IMR-90 (cell line): ENCODE measurements around the gene CMTM7. TPM values are rescaled to one million over a fixed set of nuclear protein-coding genes. Genes with fewer than 3 reads are reported as not detected.
A peak's percentile ranks its signal among the peaks of the same experiment; 100 is the strongest.

Experiments
- ATAC-seq: fragments of 200-7000 bp; cut with Tn5 transposase; 2 replicates; pipeline ENCODE4 v1.9.1; 2020; ENCODE audit warnings: low read depth, mild to moderate bottlenecking, moderate library complexity
- BruUV-seq: library from RNA; stranded (reverse); fragments of 400-500 nt; replicated peaks from 2 replicates; lab custom pipeline; 2021; lab: Mats Ljungman, UMichigan
- CTCF ChIA-PET: fragments of 300-600 bp; formaldehyde crosslinking; extraction: SDS; loops from one replicate; lab custom pipeline; 2021; ENCODE audit warnings: antibody characterized with exemption; lab: Yijun Ruan, JAX
- POLR2A ChIA-PET: fragments of 300-600 bp; sonication (Branson Sonifier 250); formaldehyde crosslinking; loops from one replicate; lab custom pipeline; 2022; ENCODE audit warnings: antibody characterized with exemption; ENCODE audit not compliant: unreplicated experiment; lab: Charles Lee
- DNase-seq: peaks from one replicate; pipeline ENCODE4 v3.0.0; 2013
- H2AFZ ChIP-seq: replicated peaks from 2 replicates; pipeline ENCODE3; 2013; ENCODE audit warnings: low read length, mild to moderate bottlenecking; ENCODE audit not compliant: poor library complexity
- H2AK5ac ChIP-seq: 2 replicates; pipeline ENCODE4 v1.6.1; 2013; ENCODE audit warnings: low read depth, low read length, inconsistent platforms
- H2AK9ac ChIP-seq: replicated peaks from 2 replicates; pipeline ENCODE3; 2013; ENCODE audit warnings: mild to moderate bottlenecking, low read depth, low read length, moderate library complexity; ENCODE audit not compliant: poor library complexity
- H2BK120ac ChIP-seq: 2 replicates; pipeline ENCODE4 v1.6.1; 2013; ENCODE audit warnings: low read depth, low read length, inconsistent platforms
- H2BK15ac ChIP-seq: 3 replicates; pipeline ENCODE4 v1.6.1; 2013; ENCODE audit warnings: low read depth, low read length, inconsistent platforms
- H2BK20ac ChIP-seq: 2 replicates; pipeline ENCODE4 v1.6.1; 2013; ENCODE audit warnings: low read depth, mild to moderate bottlenecking, inconsistent platforms, low read length, moderate library complexity
- H2BK5ac ChIP-seq: 2 replicates; pipeline ENCODE4 v1.6.1; 2013; ENCODE audit warnings: mild to moderate bottlenecking, low read depth, low read length, inconsistent platforms; ENCODE audit not compliant: poor library complexity, severe bottlenecking
- H3K14ac ChIP-seq: replicated peaks from 2 replicates; pipeline ENCODE4 v1.6.1; 2013; ENCODE audit warnings: low read depth, low read length, inconsistent platforms
- H3K18ac ChIP-seq: 2 replicates; pipeline ENCODE4 v1.6.1; 2013; ENCODE audit warnings: low read depth, low read length, control low read depth
- H3K23ac ChIP-seq: 2 replicates; pipeline ENCODE4 v1.6.1; 2013; ENCODE audit warnings: low read depth, low read length, inconsistent platforms
- H3K27ac ChIP-seq: 2 replicates; pipeline ENCODE4 v1.5.1; 2013; ENCODE audit warnings: mild to moderate bottlenecking, control low read depth, low read length; ENCODE audit not compliant: insufficient read depth
- H3K27me3 ChIP-seq: 2 replicates; pipeline ENCODE4 v1.6.1; 2013; ENCODE audit warnings: low read length; ENCODE audit not compliant: control insufficient read depth, insufficient read depth
- H3K36me3 ChIP-seq: 2 replicates; pipeline ENCODE4 v1.6.1; 2013; ENCODE audit warnings: low read length, mixed read lengths; ENCODE audit not compliant: control insufficient read depth, insufficient read depth
- H3K4ac ChIP-seq: 2 replicates; pipeline ENCODE4 v1.6.1; 2013; ENCODE audit warnings: low read depth, low read length, inconsistent platforms
- H3K4me1 ChIP-seq: 2 replicates; pipeline ENCODE4 v1.6.1; 2013; ENCODE audit warnings: low read length, mixed read lengths; ENCODE audit not compliant: control insufficient read depth, insufficient read depth
- H3K4me2 ChIP-seq: 2 replicates; pipeline ENCODE4 v1.6.1; 2013; ENCODE audit warnings: low read depth, mild to moderate bottlenecking, control low read depth, low read length, moderate library complexity
- H3K4me3 ChIP-seq: 2 replicates; pipeline ENCODE4 v1.5.1; 2013; ENCODE audit warnings: low read depth, mild to moderate bottlenecking, control low read depth, low read length, moderate library complexity; ENCODE audit not compliant: insufficient read depth
- H3K56ac ChIP-seq: 2 replicates; pipeline ENCODE4 v1.6.1; 2013; ENCODE audit warnings: low read length, inconsistent platforms; ENCODE audit not compliant: insufficient read depth; ENCODE audit errors: extremely low read depth
- H3K79me1 ChIP-seq, 2 experiments: 2 replicates each; pipeline ENCODE4 v1.6.1; 2013; ENCODE audit warnings: low read length in 2 of 2, inconsistent platforms in 1 of 2, low read depth in 1 of 2
- H3K9ac ChIP-seq: 2 replicates; pipeline ENCODE4 v1.6.1; 2013; ENCODE audit warnings: low read depth, low read length, control low read depth
- H3K9me1 ChIP-seq: 2 replicates; pipeline ENCODE4 v1.6.1; 2013; ENCODE audit warnings: low read length, inconsistent platforms; ENCODE audit not compliant: insufficient read depth
- H3K9me3 ChIP-seq: 2 replicates; pipeline ENCODE4 v1.6.1; 2013; ENCODE audit warnings: low read length; ENCODE audit not compliant: control insufficient read depth, insufficient read depth
- H4K20me1 ChIP-seq: 2 replicates; pipeline ENCODE4 v1.6.1; 2013; ENCODE audit warnings: low read length, inconsistent platforms; ENCODE audit not compliant: insufficient read depth
- H4K5ac ChIP-seq: 2 replicates; pipeline ENCODE4 v1.6.1; 2013; ENCODE audit warnings: mild to moderate bottlenecking, low read depth, low read length, control low read depth
- H4K8ac ChIP-seq, 2 experiments: 2 replicates each; pipeline ENCODE4 v1.6.1; 2013; ENCODE audit warnings: low read depth in 2 of 2, low read length in 2 of 2, control low read depth in 1 of 2, inconsistent platforms in 1 of 2
- H4K91ac ChIP-seq: 2 replicates; pipeline ENCODE4 v1.6.1; 2013; ENCODE audit warnings: low read depth, low read length, inconsistent platforms; ENCODE audit not compliant: insufficient read depth
- FOS ChIP-seq: fragments of 150-350 bp; IDR thresholded peaks from 2 replicates; pipeline ENCODE4 v1.6.1; 2016; ENCODE audit warnings: low read depth, low read length
- POLR2A ChIP-seq: IDR thresholded peaks from 2 replicates; pipeline ENCODE4 v1.6.1; 2012; ENCODE audit warnings: mild to moderate bottlenecking, low read depth, low read length
- USF2 ChIP-seq: fragments of 150-350 bp; IDR thresholded peaks from 2 replicates; pipeline ENCODE4 v1.6.1; 2017; ENCODE audit warnings: mild to moderate bottlenecking, antibody characterized with exemption, low read length, low read depth
- WGBS, 2 experiments: methylation state at CpG; one replicate each; pipeline versions ENCODE4 v1.1.5 to v1.1.7; 2013; ENCODE audit warnings: missing lambda C conversion rate in 2 of 2; ENCODE audit not compliant: insufficient read length in 1 of 2; ENCODE audit errors: extremely low coverage in 2 of 2; 5-methylcytosine and 5-hydroxymethylcytosine counted together
- dilution Hi-C: fragments of 300-500 bp; cut with HindIII; formaldehyde crosslinking; loops from one replicate; pipeline ENCODE4 v1.14.3; 2018; ENCODE audit warnings: low sequenced_read_pairs; ENCODE audit not compliant: unreplicated experiment
- in situ Hi-C: fragments of 300-500 bp; cut with MboI; formaldehyde crosslinking; loops from 3 replicates; pipeline ENCODE4 v1.14.3; 2019; ENCODE audit warnings: low sequenced_read_pairs, inconsistent platforms, mixed read lengths
- intact Hi-C: fragments of 100-400 bp; cut with micrococcal nuclease; formaldehyde crosslinking; loops from 2 replicates; pipeline ENCODE4 v1.10.0; 2022
- polyA plus RNA-seq, 3 experiments: library from polyadenylated mRNA; depleted of rRNA; stranded (reverse); fragments of >200 nt; gene quantifications; 2 replicates each; pipeline ENCODE4 v1.2.3, GENCODE V29; 2012; ENCODE audit warnings: low replicate concordance in 1 of 3
- total RNA-seq: library from RNA; depleted of rRNA; stranded (reverse); fragments of >200 nt; gene quantifications from 2 replicates; pipeline ENCODE4 v1.2.3, GENCODE V29; 2012
- TF ChIP-seq, protein P1 (sequence below): conservative IDR thresholded peaks from 2 replicates; pipeline ENCODE4 v1.5.1; 2012; ENCODE audit warnings: mild to moderate bottlenecking, low read depth, low read length, improper control_type of control experiment

CMTM7 gene
- total and polyA plus RNA-seq, 2 of the 4 experiments (the other 2 are of a cell fraction): 3.4 to 31.4 TPM

- in situ Hi-C loops (no loop called here), intact Hi-C loops (no loop called here), dilution Hi-C loops (no loop called here)
- Histone ChIP-seq H3K27me3 (no peaks in the 10 kb centered on the region), H4K20me1 (peaks cover 13% of the 10 kb centered on the region; the same call in 1 of the 2 replicates), H3K4me1 (peaks cover 20% of the 10 kb centered on the region), H2BK15ac (no peak overlapping the region), H3K9ac (no peak overlapping the region), H3K18ac (no peak overlapping the region), H2AFZ (no peak overlapping the region), H3K27ac (no peak overlapping the region), H3K9me3 (no peaks in the 10 kb centered on the region), H2AK5ac (peak overlapping the region; percentile 40; the same call in 1 of the 2 replicates), H3K4me2 (no peak overlapping the region), H3K9me1 (peaks cover 22% of the 10 kb centered on the region), H4K5ac (no peak overlapping the region), H4K91ac (no peak overlapping the region), H2BK5ac (no peak overlapping the region), H2BK20ac (no peak overlapping the region), H3K4me3 (no peak overlapping the region), H3K79me1 (peaks cover 10 to 59% of the 10 kb centered on the region in 2 experiments; a peak in 3 of 4 replicates), H3K56ac (no peak overlapping the region), H2AK9ac (no peak overlapping the region), H4K8ac (no peak overlapping the region), H2BK120ac (no peak overlapping the region), H3K36me3 (no peaks in the 10 kb centered on the region), H3K23ac (no peak overlapping the region), H3K4ac (no peak overlapping the region), H3K14ac (no peak overlapping the region)
- BruUV-seq: no TSS peak
- no peak for DNase-seq
- ATAC-seq: no peak
- TF ChIP-seq, protein P1, sequence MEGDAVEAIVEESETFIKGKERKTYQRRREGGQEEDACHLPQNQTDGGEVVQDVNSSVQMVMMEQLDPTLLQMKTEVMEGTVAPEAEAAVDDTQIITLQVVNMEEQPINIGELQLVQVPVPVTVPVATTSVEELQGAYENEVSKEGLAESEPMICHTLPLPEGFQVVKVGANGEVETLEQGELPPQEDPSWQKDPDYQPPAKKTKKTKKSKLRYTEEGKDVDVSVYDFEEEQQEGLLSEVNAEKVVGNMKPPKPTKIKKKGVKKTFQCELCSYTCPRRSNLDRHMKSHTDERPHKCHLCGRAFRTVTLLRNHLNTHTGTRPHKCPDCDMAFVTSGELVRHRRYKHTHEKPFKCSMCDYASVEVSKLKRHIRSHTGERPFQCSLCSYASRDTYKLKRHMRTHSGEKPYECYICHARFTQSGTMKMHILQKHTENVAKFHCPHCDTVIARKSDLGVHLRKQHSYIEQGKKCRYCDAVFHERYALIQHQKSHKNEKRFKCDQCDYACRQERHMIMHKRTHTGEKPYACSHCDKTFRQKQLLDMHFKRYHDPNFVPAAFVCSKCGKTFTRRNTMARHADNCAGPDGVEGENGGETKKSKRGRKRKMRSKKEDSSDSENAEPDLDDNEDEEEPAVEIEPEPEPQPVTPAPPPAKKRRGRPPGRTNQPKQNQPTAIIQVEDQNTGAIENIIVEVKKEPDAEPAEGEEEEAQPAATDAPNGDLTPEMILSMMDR: no peak
- TF ChIP-seq USF2 (no peak), FOS (no peak), POLR2A (no peak)
- WGBS, 2 experiments: no CpG with 5 or more reads among the region's 12 CpGs
- ChIA-PET CTCF (interaction anchor here (0.9 kb wide), 1 partner anchor 48 kb away, joined by 3 read pairs; no protein-coding TSS in a partner anchor), POLR2A (no interaction called here)
Measured at GRCh38 chr3:32423956-32424557, 32.4 kb downstream of the CMTM7 start.
